Measurements from ENCODE around the gene CKAP5. TPM values are rescaled to one million over a fixed set of nuclear protein-coding genes. Genes with fewer than 3 reads are reported as not detected.

CKAP5 gene
- total RNA-seq, 3 donors from 2014 or later = 32.1 to 45.2 (median 41.4) TPM

DNA sequence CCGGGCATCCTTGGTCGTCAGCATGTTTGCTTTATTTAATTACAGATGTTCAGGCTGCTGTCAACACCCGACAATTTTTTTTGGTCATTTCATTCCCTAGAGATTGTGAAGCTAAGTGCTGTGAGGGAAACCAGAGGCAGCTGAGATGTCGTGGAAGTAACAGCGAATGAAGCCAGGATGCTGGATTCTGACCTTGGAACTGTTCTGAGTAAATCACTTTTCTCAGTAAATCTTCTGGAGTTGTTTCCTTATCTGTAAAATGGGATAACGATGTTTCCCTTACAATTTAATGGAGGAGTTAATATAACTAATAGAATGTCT is 390 bp upstream of the CKAP5 start:
- DNase-seq (ENCODE audit: low spot score in 2 of 2) = no peak
- peak overlapping the region; percentile 81 to 94 (median 85) for H3K4me3 ChIP-seq
- no peaks in the 10 kb centered on the region for H3K9me3 ChIP-seq
- H3K36me3 ChIP-seq = no peaks in the 10 kb centered on the region
- no peaks in the 10 kb centered on the region for H3K27me3 ChIP-seq
- intact Hi-C loops (cut with DNase I; ENCODE audit: low total_unique reads) = no loop called here
- TF ChIP-seq, protein P1, sequence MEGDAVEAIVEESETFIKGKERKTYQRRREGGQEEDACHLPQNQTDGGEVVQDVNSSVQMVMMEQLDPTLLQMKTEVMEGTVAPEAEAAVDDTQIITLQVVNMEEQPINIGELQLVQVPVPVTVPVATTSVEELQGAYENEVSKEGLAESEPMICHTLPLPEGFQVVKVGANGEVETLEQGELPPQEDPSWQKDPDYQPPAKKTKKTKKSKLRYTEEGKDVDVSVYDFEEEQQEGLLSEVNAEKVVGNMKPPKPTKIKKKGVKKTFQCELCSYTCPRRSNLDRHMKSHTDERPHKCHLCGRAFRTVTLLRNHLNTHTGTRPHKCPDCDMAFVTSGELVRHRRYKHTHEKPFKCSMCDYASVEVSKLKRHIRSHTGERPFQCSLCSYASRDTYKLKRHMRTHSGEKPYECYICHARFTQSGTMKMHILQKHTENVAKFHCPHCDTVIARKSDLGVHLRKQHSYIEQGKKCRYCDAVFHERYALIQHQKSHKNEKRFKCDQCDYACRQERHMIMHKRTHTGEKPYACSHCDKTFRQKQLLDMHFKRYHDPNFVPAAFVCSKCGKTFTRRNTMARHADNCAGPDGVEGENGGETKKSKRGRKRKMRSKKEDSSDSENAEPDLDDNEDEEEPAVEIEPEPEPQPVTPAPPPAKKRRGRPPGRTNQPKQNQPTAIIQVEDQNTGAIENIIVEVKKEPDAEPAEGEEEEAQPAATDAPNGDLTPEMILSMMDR (IDR thresholded peaks at IDR 0.05) = no peak
- peak overlapping the region in 1 of 2 donors; percentile 75 for H3K27ac ChIP-seq
- H3K4me1 ChIP-seq = no peaks in the 10 kb centered on the region

DNA sequence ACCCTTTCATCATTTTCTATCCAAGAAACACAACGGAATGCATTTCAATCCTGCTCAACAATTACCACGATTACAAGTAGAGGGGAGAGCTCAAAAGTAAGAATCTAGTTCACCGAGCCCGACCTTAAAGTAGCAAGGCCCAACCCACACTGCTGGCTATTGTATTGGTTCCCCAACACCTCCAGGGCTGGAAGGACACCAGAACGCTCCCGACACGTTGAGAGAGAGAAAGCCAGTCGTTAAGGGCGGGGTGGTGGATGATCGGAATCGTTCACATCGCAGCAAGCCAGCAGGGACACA is 690 bp downstream of the CKAP5 start:
- TF ChIP-seq, protein P1 (IDR thresholded peaks at IDR 0.05) = no peak
- TF ChIP-seq POLR2A (IDR thresholded peaks at IDR 0.05) (no peak), POLR2AphosphoS5 (IDR thresholded peaks at IDR 0.05) (no peak)
- peak overlapping the region; percentile 75 to 77 for H3K27ac ChIP-seq
- H3K27me3 ChIP-seq = no peaks in the 10 kb centered on the region
- intact Hi-C loops (cut with DNase I; ENCODE audit: low total_unique reads) = no loop called here
- H3K9me3 ChIP-seq = no peaks in the 10 kb centered on the region
- peak overlapping the region; percentile 81 to 94 (median 85) for H3K4me3 ChIP-seq
- no peaks in the 10 kb centered on the region for H3K36me3 ChIP-seq
- no peaks in the 10 kb centered on the region for H3K4me1 ChIP-seq
- DNase-seq (ENCODE audit: low spot score in 2 of 2) = no peak

DNA sequence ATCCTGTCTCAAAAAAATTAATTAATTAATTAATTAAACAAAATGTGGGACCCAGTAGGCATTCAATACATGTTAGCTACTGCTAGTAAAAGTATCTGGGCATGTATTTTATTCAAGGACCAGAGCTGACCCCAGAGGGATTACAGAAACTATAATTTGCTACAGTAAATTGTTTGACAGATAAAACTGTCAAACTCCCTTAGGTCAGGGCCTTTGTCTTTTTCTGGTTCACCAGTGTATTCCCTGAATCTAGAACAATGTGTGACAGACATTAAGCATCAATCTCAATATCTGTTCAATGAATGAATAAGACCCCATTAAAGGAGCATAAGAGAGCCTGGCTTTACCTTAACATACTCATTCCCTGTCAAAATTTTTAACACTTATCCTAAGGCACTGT is 6.0 kb downstream of the CKAP5 start:
- Histone ChIP-seq H3K27me3 (no peaks in the 10 kb centered on the region), H3K36me3 (no peaks in the 10 kb centered on the region), H3K27ac (no peak overlapping the region), H3K4me3 (no peak overlapping the region), H3K4me1 (no peaks in the 10 kb centered on the region), H3K9me3 (no peaks in the 10 kb centered on the region)
- intact Hi-C loops (cut with DNase I; ENCODE audit: low total_unique reads) = no loop called here
- TF ChIP-seq POLR2AphosphoS5 (IDR thresholded peaks at IDR 0.05) (no peak), POLR2A (IDR thresholded peaks at IDR 0.05) (no peak)
- TF ChIP-seq, protein P1 (IDR thresholded peaks at IDR 0.05) = no peak
- DNase-seq (ENCODE audit: low spot score in 2 of 2) = no peak

DNA sequence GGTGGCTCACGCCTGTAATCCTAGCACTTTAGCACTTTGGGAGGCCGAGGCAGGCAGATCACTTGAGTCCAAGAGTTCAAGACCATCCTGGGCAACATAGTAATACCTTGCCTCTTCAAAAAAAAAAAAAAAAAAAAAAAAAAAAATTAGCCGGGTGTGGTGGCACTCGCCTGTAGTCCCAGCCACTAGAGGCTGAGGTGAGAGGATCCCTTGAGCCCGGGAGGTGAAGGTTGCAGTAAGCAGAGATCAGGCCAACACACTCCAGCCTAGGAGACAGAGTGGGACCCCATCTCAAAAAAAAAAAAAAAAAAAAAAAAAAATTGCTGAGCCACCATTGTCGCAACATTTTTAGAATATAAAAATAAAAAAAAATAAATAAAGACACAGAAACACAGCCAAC is 7.6 kb downstream of the CKAP5 start:
- no peak for DNase-seq (ENCODE audit: low spot score in 2 of 2)
- Histone ChIP-seq H3K4me1 (no peaks in the 10 kb centered on the region), H3K27me3 (no peaks in the 10 kb centered on the region), H3K4me3 (no peak overlapping the region), H3K9me3 (no peaks in the 10 kb centered on the region), H3K36me3 (no peaks in the 10 kb centered on the region), H3K27ac (no peak overlapping the region)
- TF ChIP-seq POLR2AphosphoS5 (IDR thresholded peaks at IDR 0.05) (no peak), POLR2A (IDR thresholded peaks at IDR 0.05) (no peak)
- TF ChIP-seq, protein P1 (IDR thresholded peaks at IDR 0.05) = no peak
- intact Hi-C loops (cut with DNase I; ENCODE audit: low total_unique reads) = no loop called here

DNA sequence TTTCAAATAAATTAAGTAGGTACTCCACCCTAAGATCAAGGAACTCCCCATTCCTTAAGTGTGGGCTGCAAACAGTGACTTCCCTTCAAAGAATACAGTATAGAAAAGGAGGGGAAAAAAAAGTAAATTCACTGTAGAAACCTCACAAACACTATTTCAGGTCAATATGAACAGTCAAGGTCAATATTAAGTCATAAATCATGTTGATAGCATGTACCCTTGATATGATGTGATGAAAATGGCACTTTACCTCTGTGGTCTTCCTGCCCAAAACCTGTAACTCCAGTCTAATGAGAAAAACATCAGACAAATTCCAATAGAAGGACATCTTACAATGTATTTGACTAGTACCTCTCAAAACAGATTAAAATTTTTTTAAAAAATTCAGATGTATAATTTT is 8.2 kb downstream of the CKAP5 start:
- no peak for DNase-seq (ENCODE audit: low spot score in 2 of 2)
- H3K36me3 ChIP-seq = no peaks in the 10 kb centered on the region

More for the DNA sequence above, 8.2 kb downstream of the CKAP5 start:
- H3K27ac ChIP-seq = no peak overlapping the region
- H3K9me3 ChIP-seq = no peaks in the 10 kb centered on the region
- intact Hi-C loops (cut with DNase I; ENCODE audit: low total_unique reads) = no loop called here
- H3K4me3 ChIP-seq = no peak overlapping the region
- no peaks in the 10 kb centered on the region for H3K27me3 ChIP-seq
- TF ChIP-seq POLR2AphosphoS5 (IDR thresholded peaks at IDR 0.05) (no peak), POLR2A (IDR thresholded peaks at IDR 0.05) (no peak)
- TF ChIP-seq, protein P1 (IDR thresholded peaks at IDR 0.05) = no peak
- H3K4me1 ChIP-seq = no peaks in the 10 kb centered on the region
